ENCODE measurements around the gene TMEM200A. TPM values are rescaled to one million over a fixed set of nuclear protein-coding genes. Genes with fewer than 3 reads are reported as not detected.

Gene TMEM200A
- total RNA-seq, 1 experiment from 2014 or later, result 22.9 TPM

- no peak for TF ChIP-seq TCF7L2 (IDR thresholded peaks at IDR 0.05; ENCODE audit: borderline replicate concordance, extremely low read depth, insufficient read depth, insufficient read length)
Measured at GRCh38 chr6:130489514-130489913, 123.7 kb downstream of the TMEM200A start (continued).

Other genes with a start within 250 kb of the TMEM200A start
- 7.5 TPM for gene SAMD3, start 143.1 kb upstream of the TMEM200A start, total RNA-seq (2021; ENCODE audit: unreplicated experiment)